ENCODE data around the gene NINJ1.
"Not testable (repeated sequence)": the region's sequence is repeated elsewhere in the genome, so short reads cannot be mapped to it uniquely, and the experiment has no call there.

NINJ1 gene

GRCh38 chr9:93151097-93151784, 17.2 kb upstream of the NINJ1 start:
- no peaks in the 10 kb centered on the region for H3K36me3 Mint-ChIP-seq (ENCODE audit: insufficient read depth)
- H3K9me3 Mint-ChIP-seq = peaks cover 0 to 3% of the 10 kb centered on the region in 2 donors
- DNase-seq (no peak), ATAC-seq (replicated peaks) (no peak)
- no peak overlapping the region for H3K4me3 Mint-ChIP-seq
- H3K4me1 Mint-ChIP-seq (ENCODE audit: low read depth in 2 of 2) = peaks cover 3 to 5% of the 10 kb centered on the region in 2 donors
- no peak overlapping the region for H3K27ac Mint-ChIP-seq
- no peaks in the 10 kb centered on the region for H3K27me3 Mint-ChIP-seq

- peaks cover 5 to 8% of the 10 kb centered on the region in 2 donors for H3K4me1 Mint-ChIP-seq (ENCODE audit: low read depth in 2 of 2)
- H3K27ac Mint-ChIP-seq = no peak overlapping the region
- ATAC-seq (replicated peaks) (no peak), DNase-seq (no peak)
- no peaks in the 10 kb centered on the region for H3K27me3 Mint-ChIP-seq
- H3K9me3 Mint-ChIP-seq = peaks cover 0 to 3% of the 10 kb centered on the region in 2 donors
- H3K36me3 Mint-ChIP-seq (ENCODE audit: insufficient read depth) = no peaks in the 10 kb centered on the region
- no peak overlapping the region for H3K4me3 Mint-ChIP-seq
Observed at GRCh38 chr9:93149361-93149760, 15.3 kb upstream of the NINJ1 start.

- Mint-ChIP-seq H3K4me1 (ENCODE audit: low read depth in 2 of 2) (peaks cover 10 to 14% of the 10 kb centered on the region in 2 donors), H3K36me3 (ENCODE audit: insufficient read depth) (peaks cover under 1% of the 10 kb centered on the region), H3K9me3 (peaks cover 0 to 3% of the 10 kb centered on the region in 2 donors), H3K27me3 (no peaks in the 10 kb centered on the region), H3K27ac (no peak overlapping the region), H3K4me3 (no peak overlapping the region)
- ATAC-seq (replicated peaks) (no peak), DNase-seq (no peak)
Observed at GRCh38 chr9:93148721-93149120, 14.7 kb upstream of the NINJ1 start.

- Mint-ChIP-seq H3K36me3 (ENCODE audit: insufficient read depth) (peaks cover 11% of the 10 kb centered on the region), H3K27me3 (no peaks in the 10 kb centered on the region), H3K9me3 (peaks cover 0 to 3% of the 10 kb centered on the region in 2 donors), H3K27ac (no peak overlapping the region), H3K4me3 (no peak overlapping the region), H3K4me1 (ENCODE audit: low read depth in 2 of 2) (peaks cover 10 to 21% of the 10 kb centered on the region in 2 donors)
- no peak for DNase-seq
- ATAC-seq (replicated peaks) = no peak
Observed at GRCh38 chr9:93147632-93148031, 13.6 kb upstream of the NINJ1 start.

- not testable (repeated sequence) for ATAC-seq (replicated peaks); H3K27me3 Mint-ChIP-seq; H3K9me3 Mint-ChIP-seq; DNase-seq; H3K4me3 Mint-ChIP-seq
- peaks cover 11% of the 10 kb centered on the region for H3K36me3 Mint-ChIP-seq (ENCODE audit: insufficient read depth)
- peak overlapping the region; percentile 36 to 56 for H3K27ac Mint-ChIP-seq
- H3K4me1 Mint-ChIP-seq (ENCODE audit: low read depth in 2 of 2) = peaks cover 10 to 23% of the 10 kb centered on the region in 2 donors
Observed at GRCh38 chr9:93146696-93147095, 12.6 kb upstream of the NINJ1 start.

GRCh38 chr9:93143830-93144530, 9.9 kb upstream of the NINJ1 start:
- H3K4me1 Mint-ChIP-seq (ENCODE audit: low read depth in 2 of 2) = peaks cover 10 to 21% of the 10 kb centered on the region in 2 donors
- H3K27me3 Mint-ChIP-seq = no peaks in the 10 kb centered on the region
- peaks cover 0 to 3% of the 10 kb centered on the region in 2 donors for H3K9me3 Mint-ChIP-seq
- H3K36me3 Mint-ChIP-seq (ENCODE audit: insufficient read depth) = peaks cover 11% of the 10 kb centered on the region
- peak overlapping the region; percentile 63 to 76 for H3K4me3 Mint-ChIP-seq
- peak; percentile 95 for ATAC-seq (replicated peaks)
- DNase-seq = peak; percentile 53 to 64 (median 58)
- peak overlapping the region; percentile 95 to 97 for H3K27ac Mint-ChIP-seq

- ATAC-seq (replicated peaks) (no peak), DNase-seq (no peak)
- H3K4me1 Mint-ChIP-seq (ENCODE audit: low read depth in 2 of 2) = peaks cover 10 to 22% of the 10 kb centered on the region in 2 donors
- no peaks in the 10 kb centered on the region for H3K27me3 Mint-ChIP-seq
- peaks cover 0 to 2% of the 10 kb centered on the region in 2 donors for H3K9me3 Mint-ChIP-seq
- H3K36me3 Mint-ChIP-seq (ENCODE audit: insufficient read depth) = peaks cover 16% of the 10 kb centered on the region
- no peak overlapping the region for H3K27ac Mint-ChIP-seq
- H3K4me3 Mint-ChIP-seq = no peak overlapping the region
Observed at GRCh38 chr9:93141771-93142483, 7.9 kb upstream of the NINJ1 start.

GRCh38 chr9:93139365-93140182, 5.5 kb upstream of the NINJ1 start:
- Mint-ChIP-seq H3K36me3 (ENCODE audit: insufficient read depth) (peaks cover 23% of the 10 kb centered on the region), H3K4me3 (no peak overlapping the region), H3K27me3 (no peaks in the 10 kb centered on the region), H3K27ac (peak overlapping the region in 1 of 2 donors; percentile 85), H3K4me1 (ENCODE audit: low read depth in 2 of 2) (peaks cover 11 to 23% of the 10 kb centered on the region in 2 donors), H3K9me3 (no peaks in the 10 kb centered on the region)
- DNase-seq = no peak
- ATAC-seq (replicated peaks) = no peak

GRCh38 chr9:93138171-93138764, 4.2 kb upstream of the NINJ1 start:
- H3K27me3 Mint-ChIP-seq = no peaks in the 10 kb centered on the region
- H3K4me1 Mint-ChIP-seq (ENCODE audit: low read depth in 2 of 2) = peaks cover 9 to 16% of the 10 kb centered on the region in 2 donors
- H3K4me3 Mint-ChIP-seq = no peak overlapping the region
- no peaks in the 10 kb centered on the region for H3K9me3 Mint-ChIP-seq
- no peak for ATAC-seq (replicated peaks)
- DNase-seq = no peak
- peak overlapping the region in 1 of 2 donors; percentile 32 for H3K27ac Mint-ChIP-seq
- H3K36me3 Mint-ChIP-seq (ENCODE audit: insufficient read depth) = peaks cover 31% of the 10 kb centered on the region

- Mint-ChIP-seq H3K27me3 (no peaks in the 10 kb centered on the region), H3K4me3 (no peak overlapping the region), H3K36me3 (ENCODE audit: insufficient read depth) (peaks cover 34% of the 10 kb centered on the region), H3K9me3 (no peaks in the 10 kb centered on the region), H3K27ac (peak overlapping the region in 1 of 2 donors; percentile 32), H3K4me1 (ENCODE audit: low read depth in 2 of 2) (peaks cover 18 to 21% of the 10 kb centered on the region in 2 donors)
- DNase-seq = no peak
- ATAC-seq (replicated peaks) = no peak
Observed at GRCh38 chr9:93137362-93137761, 3.3 kb upstream of the NINJ1 start.

GRCh38 chr9:93136011-93136440, 2.0 kb upstream of the NINJ1 start:
- peak overlapping the region in 1 of 2 donors; percentile 93 for H3K4me3 Mint-ChIP-seq
- DNase-seq = no peak
- no peaks in the 10 kb centered on the region for H3K9me3 Mint-ChIP-seq
- H3K36me3 Mint-ChIP-seq (ENCODE audit: insufficient read depth) = peaks cover 48% of the 10 kb centered on the region
- peak overlapping the region; percentile 25 to 97 for H3K27ac Mint-ChIP-seq
- no peak for ATAC-seq (replicated peaks)
- H3K27me3 Mint-ChIP-seq = no peaks in the 10 kb centered on the region
- H3K4me1 Mint-ChIP-seq (ENCODE audit: low read depth in 2 of 2) = peaks cover 31 to 32% of the 10 kb centered on the region in 2 donors

GRCh38 chr9:93134740-93135444, 841 bp upstream of the NINJ1 start:
- no peak for DNase-seq
- Mint-ChIP-seq H3K27ac (peak overlapping the region; percentile 97 to 98), H3K27me3 (no peaks in the 10 kb centered on the region), H3K36me3 (ENCODE audit: insufficient read depth) (peaks cover 59% of the 10 kb centered on the region), H3K9me3 (no peaks in the 10 kb centered on the region), H3K4me3 (peak overlapping the region; percentile 91 to 93), H3K4me1 (ENCODE audit: low read depth in 2 of 2) (peaks cover 32 to 40% of the 10 kb centered on the region in 2 donors)
- ATAC-seq (replicated peaks) = no peak
